ENCODE data around the gene UGT1A4. TPM values are rescaled to one million over a fixed set of nuclear protein-coding genes. Genes with fewer than 3 reads are reported as not detected.

UGT1A4 gene
- total and polyA plus RNA-seq, 2 of the 8 experiments (the other 6 are each of a cell fraction or from before 2014, with no cell fraction given) = not detected

DNA sequence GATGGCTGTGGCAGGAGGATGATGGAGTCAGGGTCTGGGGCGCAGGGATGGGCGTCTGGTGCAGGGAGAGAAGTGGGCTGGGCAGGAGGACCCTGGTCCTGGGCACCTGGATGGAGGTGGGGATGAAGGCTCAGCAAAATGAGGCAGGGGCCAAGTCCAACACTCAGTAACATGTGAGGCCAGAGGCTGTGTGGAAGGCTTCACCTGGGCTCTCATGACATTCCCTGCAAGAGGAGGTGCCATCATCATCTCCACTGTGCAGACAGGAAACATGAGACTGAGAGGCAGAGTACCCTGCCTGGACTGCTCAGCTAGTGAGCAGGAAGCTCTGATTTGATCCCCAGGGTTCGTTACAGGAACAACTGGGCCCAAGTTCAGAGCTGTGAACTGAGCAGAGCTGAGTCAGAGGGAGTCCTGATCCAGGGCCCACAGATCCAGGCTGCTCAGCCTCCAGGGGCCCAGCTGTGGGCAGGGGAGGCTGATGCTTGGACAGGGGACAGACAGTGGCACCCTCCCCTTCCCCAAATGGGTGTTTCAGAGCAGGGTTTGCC, 98.9 kb downstream of the UGT1A4 start:
- H3K27me3 ChIP-seq (replicated peaks in 1 of 4; ENCODE audit: control insufficient read depth in 3 of 4, extremely low read depth in 1 of 4, insufficient read depth in 3 of 4, low read length in 3 of 4) = no peaks in the 10 kb centered on the region
- H2BK12ac ChIP-seq (ENCODE audit: low read depth, low read length) = no peak overlapping the region
- H2BK5ac ChIP-seq (ENCODE audit: low read depth, low read length) = no peak overlapping the region
- no peak overlapping the region for H3K9ac ChIP-seq (replicated peaks in 1 of 4; ENCODE audit: extremely low read depth in 1 of 4, low read depth in 3 of 4, low read length in 3 of 4)
- H4K8ac ChIP-seq (ENCODE audit: extremely low read depth, insufficient read depth, low read length) = no peak overlapping the region
- H3K79me1 ChIP-seq (ENCODE audit: low read depth, low read length) = no peaks in the 10 kb centered on the region
- no peaks in the 10 kb centered on the region for H3K4me1 ChIP-seq (replicated peaks in 1 of 4; ENCODE audit: control insufficient read depth in 3 of 4, insufficient read depth in 4 of 4, low read length in 3 of 4)
- WGBS, 2 experiments (ENCODE audit: extremely low coverage in 1 of 2, insufficient coverage in 1 of 2, insufficient read length in 1 of 2, insufficient replicate concordance in 2 of 2, low coverage in 1 of 2, low lambda C conversion rate in 2 of 2, missing lambda C conversion rate in 1 of 2) = 84% methylated on average over 3 of the region's 3 CpGs; no CpG with 5 or more reads in 1 of the 2 experiments
- no peak overlapping the region for H3K18ac ChIP-seq (ENCODE audit: extremely low read depth, low read length)
- TF ChIP-seq JUN (IDR thresholded peaks at IDR 0.05; ENCODE audit: low read depth, low read length) = no peak
- H3K27ac ChIP-seq (ENCODE audit: low read depth, low read length) = no peak overlapping the region
- no peak overlapping the region for H3K4me2 ChIP-seq (ENCODE audit: insufficient read depth in 1 of 2, low read depth in 2 of 2, low read length in 2 of 2)
- H3K4me3 ChIP-seq (ENCODE audit: extremely low read depth in 1 of 4, insufficient read depth in 2 of 4, low read depth in 3 of 4, low read length in 4 of 4) = no peak overlapping the region
- no peak overlapping the region for H4K5ac ChIP-seq (ENCODE audit: insufficient read length, low read depth, low read length)
- no peak overlapping the region for H3K4ac ChIP-seq (replicated peaks; ENCODE audit: insufficient read length, low read depth, low read length)
- H3K23ac ChIP-seq (ENCODE audit: insufficient read length) = no peak overlapping the region
- H2AK5ac ChIP-seq (ENCODE audit: low read depth, low read length) = no peak overlapping the region
- H2AFZ ChIP-seq (ENCODE audit: low read length) = no peak overlapping the region
- no peaks in the 10 kb centered on the region for H4K20me1 ChIP-seq (replicated peaks in 1 of 2; ENCODE audit: control insufficient read depth in 1 of 2, insufficient read depth in 2 of 2, low read length in 2 of 2)
- no peak overlapping the region for H3K14ac ChIP-seq (ENCODE audit: insufficient read length)
- no peaks in the 10 kb centered on the region for H3K23me2 ChIP-seq (ENCODE audit: low read depth, low read length)
- H2BK120ac ChIP-seq (replicated peaks; ENCODE audit: low read depth, low read length) = no peak overlapping the region
- no peaks in the 10 kb centered on the region for H3K36me3 ChIP-seq (ENCODE audit: control insufficient read depth in 2 of 4, insufficient read depth in 4 of 4, low read length in 3 of 4)
- POLR2A ChIA-PET (ENCODE audit: partially characterized antibody) = no interaction called here
- no peak for FAIRE-seq
- no peaks in the 10 kb centered on the region for H3K79me2 ChIP-seq (ENCODE audit: control insufficient read depth in 1 of 2, insufficient read depth in 2 of 2, low read length in 2 of 2)
- H2BK15ac ChIP-seq (ENCODE audit: low read length) = no peak overlapping the region
- no peaks in the 10 kb centered on the region for H3K9me3 ChIP-seq (ENCODE audit: insufficient read depth in 2 of 2, low read depth in 1 of 2, low read length in 1 of 2)
- no peak for DNase-seq (ENCODE audit: low read depth in 1 of 2, low spot score in 2 of 2)
- H3K56ac ChIP-seq (replicated peaks; ENCODE audit: insufficient read length, low read depth, low read length) = no peak overlapping the region
- CTCF ChIA-PET (ENCODE audit: partially characterized antibody) = interaction anchor here (2.6 kb wide), 1 partner anchor 15 kb away, joined by 11 read pairs; no protein-coding TSS in a partner anchor
- H4K91ac ChIP-seq (replicated peaks; ENCODE audit: insufficient read length, low read length) = no peak overlapping the region
- H2BK20ac ChIP-seq (ENCODE audit: low read length) = no peak overlapping the region
